AG04449 (cell line): ENCODE measurements around the gene SPTA1.

Source experiments
- CTCF ChIA-PET: fragments of 350-600 bp; formaldehyde crosslinking; extraction: SDS; loops from one replicate; lab custom pipeline; 2021; ENCODE audit warnings: antibody characterized with exemption; lab: Yijun Ruan, JAX
- POLR2A ChIA-PET: fragments of 400-600, 350-600 bp; formaldehyde crosslinking; extraction: SDS; loops from one replicate; lab custom pipeline; 2020; ENCODE audit warnings: antibody characterized with exemption, inconsistent platforms; lab: Yijun Ruan, JAX
- DNase-seq: peaks from one replicate; pipeline ENCODE4 v3.0.0-alpha.2; 2010; ENCODE audit warnings: low read depth, low spot score
- H3K4me3 ChIP-seq: 2 replicates; pipeline ENCODE4 v1.5.1; 2011; ENCODE audit warnings: low read depth, mild to moderate bottlenecking, control low read depth, low read length
- TF ChIP-seq, protein P1 (sequence below): IDR thresholded peaks from one replicate; pipeline ENCODE4 v1.5.1; 2011; ENCODE audit warnings: mild to moderate bottlenecking, moderate library complexity, low read length, control low read depth, inconsistent platforms; ENCODE audit not compliant: insufficient read depth; ENCODE audit errors: missing control alignments

Gene SPTA1

DNA sequence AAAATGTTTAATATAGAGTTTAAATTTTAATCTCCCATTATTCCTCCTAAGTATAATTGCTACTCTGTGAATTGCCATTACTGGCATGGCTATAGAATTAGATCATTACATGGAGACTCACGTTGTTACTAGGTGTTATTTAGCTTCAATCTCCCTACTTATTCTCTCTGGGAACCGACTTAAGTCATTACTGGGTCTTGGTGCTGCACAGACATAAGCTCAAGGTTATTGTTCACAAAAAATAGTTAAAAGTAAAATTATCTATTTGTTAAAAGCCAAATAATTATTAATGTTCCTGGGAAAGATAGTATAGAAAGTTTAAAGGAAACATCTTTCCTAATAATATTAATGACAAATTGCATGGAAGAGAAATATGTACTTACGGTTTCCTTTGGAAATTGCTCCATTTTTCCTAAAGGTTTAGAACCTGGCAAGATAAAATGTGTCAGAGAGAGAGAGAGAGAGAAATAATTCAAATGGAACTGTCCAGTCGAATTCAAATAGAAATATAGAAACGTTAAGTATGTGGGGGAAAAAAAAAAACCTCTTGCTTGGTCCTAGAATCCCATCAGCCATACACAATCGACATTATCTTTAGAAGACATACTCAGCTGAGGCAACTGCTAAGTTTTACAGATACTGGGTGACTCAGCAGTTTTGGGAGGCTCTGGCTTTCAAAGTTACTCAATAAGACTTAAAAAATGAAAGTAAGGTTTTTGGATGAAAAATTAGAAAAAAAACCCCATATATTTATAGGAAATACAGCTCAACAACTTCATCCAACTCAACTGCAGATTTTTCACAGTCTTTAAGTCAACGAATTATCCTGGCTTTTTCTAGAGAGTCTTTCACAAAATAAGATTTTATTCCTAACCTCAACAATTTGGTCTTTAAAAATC is at the start of gene SPTA1:
Gene SPTA1 (minus strand): TSS at position 605 of the 899 bp plus-strand sequence. CDS start 198 bp downstream, at position 407.
- H3K4me3 ChIP-seq: no peak within 1 kb of the TSS

DNA sequence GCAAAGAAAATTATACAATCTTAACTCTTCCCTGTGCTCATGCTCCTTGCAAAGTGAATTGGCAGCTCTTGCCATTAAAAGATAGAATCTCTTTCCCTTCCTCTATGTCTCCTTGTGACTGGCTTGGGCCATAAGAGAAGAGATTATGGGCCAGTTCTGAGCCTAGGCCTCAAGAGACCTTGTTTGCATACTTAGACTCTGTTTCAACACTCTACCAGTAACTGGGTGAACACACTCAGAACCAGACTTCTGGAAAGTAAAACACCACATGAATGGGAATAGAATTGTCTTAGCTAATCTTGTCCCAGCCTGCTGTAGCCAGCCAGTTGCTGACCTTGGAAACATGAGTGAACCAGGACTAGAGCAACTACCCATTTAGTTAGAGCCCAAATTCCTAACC is 49.3 kb upstream of the SPTA1 start:
- CTCF ChIA-PET: no interaction called here
- TF ChIP-seq, protein P1, sequence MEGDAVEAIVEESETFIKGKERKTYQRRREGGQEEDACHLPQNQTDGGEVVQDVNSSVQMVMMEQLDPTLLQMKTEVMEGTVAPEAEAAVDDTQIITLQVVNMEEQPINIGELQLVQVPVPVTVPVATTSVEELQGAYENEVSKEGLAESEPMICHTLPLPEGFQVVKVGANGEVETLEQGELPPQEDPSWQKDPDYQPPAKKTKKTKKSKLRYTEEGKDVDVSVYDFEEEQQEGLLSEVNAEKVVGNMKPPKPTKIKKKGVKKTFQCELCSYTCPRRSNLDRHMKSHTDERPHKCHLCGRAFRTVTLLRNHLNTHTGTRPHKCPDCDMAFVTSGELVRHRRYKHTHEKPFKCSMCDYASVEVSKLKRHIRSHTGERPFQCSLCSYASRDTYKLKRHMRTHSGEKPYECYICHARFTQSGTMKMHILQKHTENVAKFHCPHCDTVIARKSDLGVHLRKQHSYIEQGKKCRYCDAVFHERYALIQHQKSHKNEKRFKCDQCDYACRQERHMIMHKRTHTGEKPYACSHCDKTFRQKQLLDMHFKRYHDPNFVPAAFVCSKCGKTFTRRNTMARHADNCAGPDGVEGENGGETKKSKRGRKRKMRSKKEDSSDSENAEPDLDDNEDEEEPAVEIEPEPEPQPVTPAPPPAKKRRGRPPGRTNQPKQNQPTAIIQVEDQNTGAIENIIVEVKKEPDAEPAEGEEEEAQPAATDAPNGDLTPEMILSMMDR: no peak

More for the DNA sequence above, at the start of gene SPTA1:
- POLR2A ChIA-PET: no interaction called here
- CTCF ChIA-PET: no interaction called here
- no peak for DNase-seq
- TF ChIP-seq, protein P1: no peak

DNA sequence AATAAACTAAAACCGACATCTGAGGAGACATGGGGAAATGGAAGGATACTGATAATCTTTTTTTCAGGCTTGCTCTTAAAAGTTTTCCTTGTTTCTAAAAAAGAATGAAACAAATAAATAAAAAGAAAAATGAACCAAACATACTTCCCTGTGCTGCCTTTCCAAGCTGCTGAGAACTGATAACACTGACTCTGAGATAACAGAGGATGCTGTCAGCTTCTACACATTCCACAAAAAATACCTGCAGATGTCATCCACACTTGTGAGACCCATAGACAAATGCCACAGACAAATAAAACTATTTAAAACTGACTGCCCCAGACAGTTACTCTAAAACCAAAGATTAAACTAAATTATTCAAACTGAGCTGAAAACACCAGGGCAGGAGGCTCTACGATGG is 46.0 kb upstream of the SPTA1 start:
- ChIA-PET POLR2A (no interaction called here), CTCF (no interaction called here)
- no peak for DNase-seq
- H3K4me3 ChIP-seq: no peak overlapping the region
- TF ChIP-seq, protein P1: no peak

More for the DNA sequence above, 49.3 kb upstream of the SPTA1 start:
- POLR2A ChIA-PET: no interaction called here
- H3K4me3 ChIP-seq: no peak overlapping the region
- DNase-seq: no peak

- no peak overlapping the region for H3K4me3 ChIP-seq
- TF ChIP-seq, protein P1: no peak
- no peak for DNase-seq
- CTCF ChIA-PET: no interaction called here
- POLR2A ChIA-PET: no interaction called here
Observed at GRCh38 chr1:158731707-158732106, 45.2 kb upstream of the SPTA1 start.

DNA sequence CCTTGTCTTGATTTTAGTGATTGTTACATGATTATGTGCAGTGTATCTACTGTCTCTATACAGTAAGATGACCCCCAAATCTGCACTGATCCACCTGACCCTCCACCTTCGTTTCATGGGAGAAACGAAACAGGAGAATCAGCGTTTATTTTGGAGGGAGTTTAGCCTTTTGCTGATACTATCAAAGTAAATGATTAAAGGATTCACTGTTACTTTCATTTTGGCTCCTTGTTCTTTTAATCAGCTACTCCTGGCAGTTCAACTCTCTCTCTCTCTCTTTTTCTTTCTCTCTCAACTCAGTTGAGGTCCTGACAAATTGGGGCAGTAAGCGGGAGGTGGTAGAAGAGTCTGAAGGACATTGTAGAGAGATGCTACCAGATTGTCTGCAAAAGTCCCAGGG is 43.9 kb upstream of the SPTA1 start:
- CTCF ChIA-PET: no interaction called here
- POLR2A ChIA-PET: no interaction called here
- TF ChIP-seq, protein P1: no peak
- no peak for DNase-seq
- H3K4me3 ChIP-seq: no peak overlapping the region

DNA sequence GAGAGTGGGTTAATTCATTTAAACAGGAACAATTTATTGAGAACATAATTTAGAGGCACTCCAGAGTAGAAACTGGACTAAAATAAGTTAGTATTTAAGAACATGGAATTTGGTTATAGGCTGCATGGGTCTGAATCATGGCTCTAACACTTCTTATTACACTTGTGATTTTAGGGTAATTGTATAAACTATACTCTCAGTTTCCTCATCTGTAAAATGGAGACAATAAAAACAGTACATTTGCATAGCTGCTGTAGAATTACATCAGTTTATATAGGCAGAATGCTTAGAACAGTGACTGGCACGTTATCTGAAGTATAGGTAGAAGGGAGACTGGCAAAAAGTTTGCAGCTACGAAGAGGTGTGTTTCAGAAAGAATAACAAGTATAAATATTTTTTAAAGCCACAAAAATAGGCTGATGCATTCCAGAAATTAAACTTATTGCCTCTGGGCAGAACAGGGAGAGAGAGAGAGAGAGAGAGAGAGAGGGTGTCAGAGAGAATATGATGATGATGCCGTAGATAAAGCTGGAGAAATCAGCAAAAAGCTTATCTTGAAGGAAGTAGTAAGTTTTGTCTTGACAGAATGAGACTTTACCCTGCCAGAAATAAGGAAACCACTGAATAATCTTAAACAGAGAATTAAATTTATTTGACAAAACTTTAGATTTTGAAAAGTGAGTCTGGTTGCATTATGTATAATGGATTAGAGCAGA is 42.2 kb upstream of the SPTA1 start:
- no peak overlapping the region for H3K4me3 ChIP-seq
- TF ChIP-seq, protein P1: no peak
- DNase-seq: no peak
- ChIA-PET CTCF (no interaction called here), POLR2A (no interaction called here)
